ENCODE data around the gene C1QTNF8. TPM values are rescaled to one million over a fixed set of nuclear protein-coding genes. Genes with fewer than 3 reads are reported as not detected.

The C1QTNF8 gene
- total RNA-seq, 1 experiment from 2014 or later: 0.27 TPM

DNA sequence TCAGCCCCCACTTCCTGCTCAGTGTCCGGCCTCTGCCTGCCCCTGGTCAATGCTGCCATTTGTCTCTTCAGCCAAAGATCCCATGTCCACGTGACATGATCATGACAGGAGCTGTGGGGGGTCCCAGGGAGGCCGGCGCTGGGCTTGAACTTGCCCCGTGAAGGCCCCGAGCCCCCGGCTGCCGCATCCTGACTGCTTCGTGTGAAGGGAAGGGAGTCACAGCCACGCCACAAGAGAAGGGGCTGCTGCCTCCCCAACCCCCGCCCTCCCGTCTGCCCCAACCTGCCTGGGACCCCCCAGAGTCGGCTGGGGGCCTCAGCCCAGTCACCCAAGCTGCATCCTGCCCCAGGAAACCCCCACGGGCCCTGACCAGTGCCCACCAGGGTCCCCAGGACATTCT lies 37.8 kb downstream of the C1QTNF8 start:
- H3K27me3 ChIP-seq (ENCODE audit: insufficient read depth, low read length): no peaks in the 10 kb centered on the region
- BruUV-seq (replicated peaks): no TSS peak
- no peaks in the 10 kb centered on the region for H3K9me3 ChIP-seq (ENCODE audit: control insufficient read depth in 1 of 2, insufficient read depth in 1 of 2, low read depth in 1 of 2, low read length in 2 of 2)
- H3K79me2 ChIP-seq (ENCODE audit: insufficient read depth, low read length): no peaks in the 10 kb centered on the region
- no peaks in the 10 kb centered on the region for H3K36me3 ChIP-seq (ENCODE audit: control insufficient read depth in 1 of 2, insufficient read depth in 2 of 2, low read length in 2 of 2)
- POLR2A ChIA-PET: no interaction called here
- ATAC-seq (no peak), DNase-seq (ENCODE audit: low read depth, low spot score) (no peak)
- TF ChIP-seq CBX3 (IDR thresholded peaks at IDR 0.05; ENCODE audit: low read depth) (no peak), POLR2AphosphoS5 (IDR thresholded peaks at IDR 0.05; ENCODE audit: low read depth, low read length) (no peak), RAD21 (IDR thresholded peaks at IDR 0.05; ENCODE audit: low read depth) (no peak), YY1 (IDR thresholded peaks at IDR 0.05; ENCODE audit: extremely low read depth, insufficient replicate concordance, low read depth, low read length) (no peak), CEBPB (IDR thresholded peaks at IDR 0.05; ENCODE audit: low read depth) (no peak), ZFX (IDR thresholded peaks at IDR 0.05) (no peak)
- TF ChIP-seq, protein P1, sequence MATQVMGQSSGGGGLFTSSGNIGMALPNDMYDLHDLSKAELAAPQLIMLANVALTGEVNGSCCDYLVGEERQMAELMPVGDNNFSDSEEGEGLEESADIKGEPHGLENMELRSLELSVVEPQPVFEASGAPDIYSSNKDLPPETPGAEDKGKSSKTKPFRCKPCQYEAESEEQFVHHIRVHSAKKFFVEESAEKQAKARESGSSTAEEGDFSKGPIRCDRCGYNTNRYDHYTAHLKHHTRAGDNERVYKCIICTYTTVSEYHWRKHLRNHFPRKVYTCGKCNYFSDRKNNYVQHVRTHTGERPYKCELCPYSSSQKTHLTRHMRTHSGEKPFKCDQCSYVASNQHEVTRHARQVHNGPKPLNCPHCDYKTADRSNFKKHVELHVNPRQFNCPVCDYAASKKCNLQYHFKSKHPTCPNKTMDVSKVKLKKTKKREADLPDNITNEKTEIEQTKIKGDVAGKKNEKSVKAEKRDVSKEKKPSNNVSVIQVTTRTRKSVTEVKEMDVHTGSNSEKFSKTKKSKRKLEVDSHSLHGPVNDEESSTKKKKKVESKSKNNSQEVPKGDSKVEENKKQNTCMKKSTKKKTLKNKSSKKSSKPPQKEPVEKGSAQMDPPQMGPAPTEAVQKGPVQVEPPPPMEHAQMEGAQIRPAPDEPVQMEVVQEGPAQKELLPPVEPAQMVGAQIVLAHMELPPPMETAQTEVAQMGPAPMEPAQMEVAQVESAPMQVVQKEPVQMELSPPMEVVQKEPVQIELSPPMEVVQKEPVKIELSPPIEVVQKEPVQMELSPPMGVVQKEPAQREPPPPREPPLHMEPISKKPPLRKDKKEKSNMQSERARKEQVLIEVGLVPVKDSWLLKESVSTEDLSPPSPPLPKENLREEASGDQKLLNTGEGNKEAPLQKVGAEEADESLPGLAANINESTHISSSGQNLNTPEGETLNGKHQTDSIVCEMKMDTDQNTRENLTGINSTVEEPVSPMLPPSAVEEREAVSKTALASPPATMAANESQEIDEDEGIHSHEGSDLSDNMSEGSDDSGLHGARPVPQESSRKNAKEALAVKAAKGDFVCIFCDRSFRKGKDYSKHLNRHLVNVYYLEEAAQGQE (IDR thresholded peaks at IDR 0.05; ENCODE audit: low read depth): no peak
- H3K27ac ChIP-seq (ENCODE audit: low read depth, low read length): no peak overlapping the region
- RAD21 ChIA-PET (ENCODE audit: low non-redundant PET in 1 of 2, low total read pairs in 2 of 2, uncharacterized antibody in 2 of 2, unreplicated experiment in 2 of 2): interaction anchor here (0.7 to 1.0 kb wide), 3 partner anchors 10 to 135 kb away, joined by 3 to 4 read pairs (median 3); no protein-coding TSS in a partner anchor
- H3K4me3 ChIP-seq (replicated peaks in 1 of 2; ENCODE audit: low read depth in 1 of 2, low read length in 2 of 2): no peak overlapping the region
- no peaks in the 10 kb centered on the region for H3K9me2 ChIP-seq (ENCODE audit: insufficient read depth)
- CTCF ChIA-PET: interaction anchor here (1.2 to 2.8 kb wide), 4 partner anchors 16 to 345 kb away, joined by 3 to 18 read pairs (median 6); no protein-coding TSS in a partner anchor
- intact Hi-C loops (cut with micrococcal nuclease): loop anchor here (5.0 to 10.0 kb wide), 3 partner anchors 134 to 346 kb away; no protein-coding TSS in a partner anchor
- no peak overlapping the region for H3K4me2 ChIP-seq (ENCODE audit: low read length)
- no peak overlapping the region for H2AFZ ChIP-seq (ENCODE audit: low read depth, low read length, poor library complexity, severe bottlenecking)
- no peak overlapping the region for H3K9ac ChIP-seq (ENCODE audit: low read length)
- H4K20me1 ChIP-seq (ENCODE audit: insufficient read depth): no peaks in the 10 kb centered on the region
- H3K4me1 ChIP-seq (ENCODE audit: control insufficient read depth in 1 of 2, insufficient read depth in 2 of 2, low read length in 2 of 2): peaks cover 6 to 22% of the 10 kb centered on the region in 2 experiments; a peak in 3 of 4 replicates
